ENCODE results near the gene SFRP5. TPM values are rescaled to one million over a fixed set of nuclear protein-coding genes. Genes with fewer than 3 reads are reported as not detected.

The SFRP5 gene
- total RNA-seq, 2 donors from 2014 or later: 0.41 to 1.8 TPM

DNA sequence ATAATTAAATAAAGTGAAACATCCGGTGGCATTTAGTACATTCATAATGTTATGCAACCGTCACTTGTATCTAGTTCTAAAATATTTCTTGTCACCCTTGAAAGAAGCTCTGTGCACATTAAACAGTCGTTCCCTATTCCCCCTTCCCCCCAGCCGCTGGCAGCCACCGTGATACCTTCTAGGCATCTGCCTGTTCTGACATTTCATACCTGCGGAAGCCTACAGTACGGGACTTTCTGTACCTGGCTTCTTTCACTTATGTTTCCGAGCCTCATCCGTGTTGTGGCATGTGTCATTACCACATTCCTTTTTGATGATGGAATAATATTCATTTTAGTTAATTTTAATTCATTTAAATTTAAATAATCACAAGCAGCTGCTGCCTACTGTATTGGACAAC, 13.9 kb upstream of the SFRP5 start:
- Histone ChIP-seq H3K4me1 (ENCODE audit: control insufficient read depth in 1 of 2, low read depth in 2 of 2) (peaks cover 0 to 6% of the 10 kb centered on the region in 2 donors), H3K36me3 (no peaks in the 10 kb centered on the region), H3K9me3 (no peaks in the 10 kb centered on the region), H3K4me3 (no peak overlapping the region), H3K27ac (no peak overlapping the region), H3K27me3 (replicated peaks; ENCODE audit: insufficient read depth) (no peaks in the 10 kb centered on the region)
- DNase-seq (ENCODE audit: low spot score) (no peak), ATAC-seq (ENCODE audit: insufficient number of reproducible peaks, low FRiP score, low read depth) (no peak)
- TF ChIP-seq, protein P1, sequence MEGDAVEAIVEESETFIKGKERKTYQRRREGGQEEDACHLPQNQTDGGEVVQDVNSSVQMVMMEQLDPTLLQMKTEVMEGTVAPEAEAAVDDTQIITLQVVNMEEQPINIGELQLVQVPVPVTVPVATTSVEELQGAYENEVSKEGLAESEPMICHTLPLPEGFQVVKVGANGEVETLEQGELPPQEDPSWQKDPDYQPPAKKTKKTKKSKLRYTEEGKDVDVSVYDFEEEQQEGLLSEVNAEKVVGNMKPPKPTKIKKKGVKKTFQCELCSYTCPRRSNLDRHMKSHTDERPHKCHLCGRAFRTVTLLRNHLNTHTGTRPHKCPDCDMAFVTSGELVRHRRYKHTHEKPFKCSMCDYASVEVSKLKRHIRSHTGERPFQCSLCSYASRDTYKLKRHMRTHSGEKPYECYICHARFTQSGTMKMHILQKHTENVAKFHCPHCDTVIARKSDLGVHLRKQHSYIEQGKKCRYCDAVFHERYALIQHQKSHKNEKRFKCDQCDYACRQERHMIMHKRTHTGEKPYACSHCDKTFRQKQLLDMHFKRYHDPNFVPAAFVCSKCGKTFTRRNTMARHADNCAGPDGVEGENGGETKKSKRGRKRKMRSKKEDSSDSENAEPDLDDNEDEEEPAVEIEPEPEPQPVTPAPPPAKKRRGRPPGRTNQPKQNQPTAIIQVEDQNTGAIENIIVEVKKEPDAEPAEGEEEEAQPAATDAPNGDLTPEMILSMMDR (IDR thresholded peaks at IDR 0.05): no peak

DNA sequence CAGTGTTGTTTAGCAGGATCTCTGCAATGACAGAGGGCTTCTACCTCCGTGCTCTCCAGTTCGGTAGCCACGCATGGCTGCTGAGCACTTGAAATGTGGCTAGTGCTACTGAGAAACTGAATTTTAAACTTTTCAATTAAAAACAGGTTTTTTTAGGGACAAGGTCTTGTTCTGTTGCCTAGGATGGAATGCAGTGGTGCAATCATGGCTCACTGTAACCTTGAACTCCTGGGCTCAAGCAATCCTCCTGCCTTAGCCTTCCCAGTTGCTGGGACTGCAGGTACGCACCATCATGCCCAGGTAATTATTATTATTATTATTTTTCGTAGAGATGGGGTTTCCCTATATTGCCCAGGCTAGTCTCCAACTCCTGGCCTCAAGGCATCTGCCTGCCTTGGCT, 13.4 kb upstream of the SFRP5 start:
- DNase-seq (ENCODE audit: low spot score) (no peak), ATAC-seq (ENCODE audit: insufficient number of reproducible peaks, low FRiP score, low read depth) (no peak)
- no peaks in the 10 kb centered on the region for H3K36me3 ChIP-seq
- H3K27me3 ChIP-seq (replicated peaks; ENCODE audit: insufficient read depth): no peaks in the 10 kb centered on the region
- H3K4me3 ChIP-seq: no peak overlapping the region
- TF ChIP-seq, protein P1 (IDR thresholded peaks at IDR 0.05): no peak
- peaks cover 0 to 6% of the 10 kb centered on the region in 2 donors for H3K4me1 ChIP-seq (ENCODE audit: control insufficient read depth in 1 of 2, low read depth in 2 of 2)
- no peak overlapping the region for H3K27ac ChIP-seq
- H3K9me3 ChIP-seq: no peaks in the 10 kb centered on the region

DNA sequence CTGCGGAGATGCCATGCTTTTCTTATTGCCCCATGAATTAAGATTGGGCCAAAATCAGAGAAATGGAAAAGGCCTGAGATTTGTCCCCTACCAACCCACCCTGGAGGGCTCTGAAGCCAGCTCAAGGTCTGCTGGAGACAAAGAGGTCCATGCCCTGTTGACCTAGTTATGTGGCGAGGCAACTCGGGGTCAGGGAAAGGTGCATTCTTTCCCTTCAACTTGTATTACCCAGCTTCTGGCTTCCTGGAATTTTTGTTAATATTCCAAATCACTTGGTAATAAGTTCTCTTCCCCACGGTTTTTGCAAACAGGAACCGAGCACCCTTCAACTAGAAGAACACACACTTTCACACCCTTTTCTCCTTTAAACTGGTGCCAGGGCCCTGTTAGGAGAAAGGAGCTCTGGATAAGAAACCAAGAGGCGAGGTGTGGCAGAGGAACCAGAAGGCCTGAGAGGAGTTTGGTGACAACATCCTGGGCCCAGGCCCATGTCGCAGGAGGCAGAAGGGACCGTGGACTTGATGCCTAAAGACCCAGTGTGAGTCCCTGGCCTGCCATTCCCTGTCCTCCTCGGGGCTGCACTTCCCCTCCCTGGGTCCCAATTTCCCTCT, 12.5 kb upstream of the SFRP5 start:
- H3K9me3 ChIP-seq: no peaks in the 10 kb centered on the region
- no peak overlapping the region for H3K27ac ChIP-seq
- peaks cover 0 to 6% of the 10 kb centered on the region in 2 donors for H3K4me1 ChIP-seq (ENCODE audit: control insufficient read depth in 1 of 2, low read depth in 2 of 2)
- no peaks in the 10 kb centered on the region for H3K36me3 ChIP-seq
- TF ChIP-seq, protein P1 (IDR thresholded peaks at IDR 0.05): no peak
- DNase-seq (ENCODE audit: low spot score): no peak
- H3K27me3 ChIP-seq (replicated peaks; ENCODE audit: insufficient read depth): no peaks in the 10 kb centered on the region
- ATAC-seq (ENCODE audit: insufficient number of reproducible peaks, low FRiP score, low read depth): no peak
- H3K4me3 ChIP-seq: no peak overlapping the region

DNA sequence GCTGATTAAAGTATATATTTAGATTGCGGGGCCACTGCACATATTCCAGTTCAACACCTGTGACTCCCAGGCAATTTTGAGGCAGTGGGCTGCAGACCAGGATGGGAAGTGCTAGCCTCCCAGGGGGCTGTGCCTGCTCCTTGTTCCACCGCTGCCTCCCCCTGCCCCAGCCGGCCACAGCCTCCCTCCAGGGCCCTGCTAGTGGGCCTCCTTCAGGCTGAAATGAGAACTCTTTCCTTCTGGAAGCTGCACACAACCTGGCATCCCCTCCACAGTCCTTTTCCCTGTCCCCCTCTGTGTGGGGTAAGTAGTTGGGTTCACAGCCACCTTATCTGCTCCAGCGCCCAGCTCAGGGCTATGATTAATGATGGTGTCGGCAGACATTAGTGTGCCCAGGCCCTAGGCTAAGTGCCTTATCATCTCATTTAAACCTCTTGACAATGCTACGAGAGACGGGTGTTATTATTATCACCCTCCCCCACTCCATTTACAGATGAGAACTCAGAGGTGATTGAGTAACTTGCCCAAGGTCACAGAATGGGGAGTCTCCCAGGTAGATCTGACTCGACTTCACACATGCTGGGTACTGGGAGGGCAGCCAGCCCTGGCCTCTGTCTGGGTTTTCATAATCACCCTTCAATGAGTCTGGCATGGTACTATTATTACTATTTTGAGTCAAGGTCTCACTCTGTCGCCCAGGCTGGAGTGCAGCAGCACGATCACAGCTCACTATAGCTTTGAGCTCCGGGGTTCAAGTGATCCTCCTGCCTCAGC, 10.8 kb upstream of the SFRP5 start:
- Histone ChIP-seq H3K9me3 (no peaks in the 10 kb centered on the region), H3K27ac (no peak overlapping the region), H3K4me3 (no peak overlapping the region), H3K36me3 (no peaks in the 10 kb centered on the region), H3K4me1 (ENCODE audit: control insufficient read depth in 1 of 2, low read depth in 2 of 2) (no peaks in the 10 kb centered on the region), H3K27me3 (replicated peaks; ENCODE audit: insufficient read depth) (no peaks in the 10 kb centered on the region)
- TF ChIP-seq, protein P1 (IDR thresholded peaks at IDR 0.05): no peak
- ATAC-seq (ENCODE audit: insufficient number of reproducible peaks, low FRiP score, low read depth): no peak
- DNase-seq (ENCODE audit: low spot score): no peak

DNA sequence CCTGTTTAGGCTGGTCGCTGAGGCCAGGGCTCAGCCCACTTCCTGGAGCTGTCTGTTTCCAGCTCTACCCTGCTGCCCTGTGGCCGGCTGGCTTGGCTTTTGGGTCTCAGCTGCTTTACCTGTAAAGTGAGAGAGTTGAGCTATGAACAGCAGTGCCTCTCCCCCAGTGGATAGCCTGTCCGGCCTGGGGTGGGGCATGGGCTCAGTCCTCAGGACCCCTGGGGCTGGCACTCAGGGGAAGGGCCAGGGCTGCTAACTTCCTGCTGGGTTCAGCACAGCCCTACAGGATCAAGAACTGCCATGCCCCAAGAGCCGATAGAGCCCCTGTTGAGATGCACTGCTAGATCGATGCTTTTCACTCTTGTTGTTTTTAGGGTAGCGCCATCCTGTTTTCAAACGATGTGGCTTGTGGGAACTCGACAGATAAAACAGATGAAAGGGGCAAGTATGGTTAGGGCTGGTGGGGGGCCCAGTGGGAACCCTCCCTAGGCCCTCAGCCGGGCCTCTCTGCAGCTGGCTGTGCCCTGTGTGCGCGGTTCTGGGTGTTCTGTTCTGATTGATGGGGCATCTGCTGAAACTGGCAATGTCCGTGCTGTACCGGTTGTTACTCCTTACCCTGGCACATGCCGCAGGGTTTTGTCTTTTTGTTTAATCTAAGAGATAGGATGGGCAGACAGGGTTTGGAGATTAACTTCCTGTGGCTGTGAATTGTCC, 10.0 kb upstream of the SFRP5 start:
- TF ChIP-seq, protein P1 (IDR thresholded peaks at IDR 0.05): no peak
- ATAC-seq (ENCODE audit: insufficient number of reproducible peaks, low FRiP score, low read depth): no peak
- H3K27ac ChIP-seq: no peak overlapping the region

More for the DNA sequence above, 10.0 kb upstream of the SFRP5 start:
- no peak for DNase-seq (ENCODE audit: low spot score)
- H3K9me3 ChIP-seq: no peaks in the 10 kb centered on the region
- no peak overlapping the region for H3K4me3 ChIP-seq
- H3K27me3 ChIP-seq (replicated peaks; ENCODE audit: insufficient read depth): no peaks in the 10 kb centered on the region
- no peaks in the 10 kb centered on the region for H3K4me1 ChIP-seq (ENCODE audit: control insufficient read depth in 1 of 2, low read depth in 2 of 2)
- no peaks in the 10 kb centered on the region for H3K36me3 ChIP-seq
